Esophagus muscularis mucosa (tissue), 4 donors: Measurements from ENCODE around the gene FBLIM1. TPM values are rescaled to one million over a fixed set of nuclear protein-coding genes. Genes with fewer than 3 reads are reported as not detected.

ENCODE experiments used
- DNase-seq: peaks from one replicate; pipeline ENCODE4 v3.0.0-alpha.2; 2017; ENCODE audit errors: extremely low spot score
- H3K27ac ChIP-seq, 4 donors: fragments of 200-600 bp; sonication (generic); replicated peaks in 1 of 4; 1 replicate in 3 of 4; 2 replicates in 1 of 4; pipeline ENCODE4 v1.5.1; 2016 to 2019; ENCODE audit warnings: mild to moderate bottlenecking in 1 of 4
- H3K27me3 ChIP-seq, 4 donors: fragments of 200-600 bp; sonication (generic); one replicate each; pipeline versions ENCODE4 v1.5.1 to v1.6.0; 2016 to 2019
- H3K36me3 ChIP-seq, 4 donors: fragments of 200-600 bp; sonication (generic); one replicate each; pipeline ENCODE4 v1.5.1; 2016 to 2019
- H3K4me1 ChIP-seq, 4 donors: fragments of 200-600 bp; sonication (generic); one replicate each; pipeline ENCODE4 v1.5.1; 2016 to 2019
- H3K4me3 ChIP-seq, 4 donors: fragments of 200-600 bp; sonication (generic); 1 replicate in 2 of 4; 2 replicates in 2 of 4; pipeline ENCODE4 v1.5.1; 2016 to 2019; ENCODE audit warnings: mild to moderate bottlenecking in 4 of 4, moderate library complexity in 1 of 4
- H3K9me3 ChIP-seq, 4 donors: fragments of 200-600 bp; sonication (generic); 1 replicate in 3 of 4; 2 replicates in 1 of 4; pipeline ENCODE4 v1.5.1; 2016 to 2019
- CTCF ChIP-seq, 3 experiments: fragments of 200-600 bp in 2 of 3; fragments of 450-650 bp in 1 of 3; sonication (generic) in 2 of 3; IDR thresholded peaks; one replicate each; pipeline ENCODE4 v1.5.1; 2017 to 2019; ENCODE audit warnings: antibody characterized with exemption in 3 of 3, mild to moderate bottlenecking in 2 of 3, moderate library complexity in 1 of 3
- EP300 ChIP-seq: sonication (generic); formaldehyde crosslinking; IDR thresholded peaks from one replicate; pipeline ENCODE4 v1.6.1; 2017; ENCODE audit warnings: antibody characterized with exemption
- POLR2A ChIP-seq: fragments of 450-650 bp; IDR thresholded peaks from one replicate; pipeline ENCODE4 v1.6.1; 2017; ENCODE audit warnings: antibody characterized with exemption, moderate library complexity, mild to moderate bottlenecking, low read depth
- POLR2AphosphoS5 ChIP-seq, 2 donors: sonication (generic); formaldehyde crosslinking; IDR thresholded peaks; one replicate each; pipeline ENCODE4 v1.6.1; 2017; ENCODE audit warnings: antibody characterized with exemption in 2 of 2
- WGBS: methylation state at CpG from one replicate; pipeline ENCODE4 v1.1.5; 2018; 5-methylcytosine and 5-hydroxymethylcytosine counted together
- intact Hi-C: fragments of 100-400 bp; cut with DNase I; formaldehyde crosslinking; loops from one replicate; pipeline ENCODE4 v1.15.1; 2023
- total RNA-seq, 4 donors: library from RNA; depleted of rRNA; stranded (reverse); fragments of >200 nt; gene quantifications; one replicate each; pipeline versions ENCODE4 v1.1.0 to v1.2.1, GENCODE V29; 2016

The FBLIM1 gene
- total RNA-seq, 4 donors from 2014 or later: 44.9 to 115 (median 71.8) TPM

DNA sequence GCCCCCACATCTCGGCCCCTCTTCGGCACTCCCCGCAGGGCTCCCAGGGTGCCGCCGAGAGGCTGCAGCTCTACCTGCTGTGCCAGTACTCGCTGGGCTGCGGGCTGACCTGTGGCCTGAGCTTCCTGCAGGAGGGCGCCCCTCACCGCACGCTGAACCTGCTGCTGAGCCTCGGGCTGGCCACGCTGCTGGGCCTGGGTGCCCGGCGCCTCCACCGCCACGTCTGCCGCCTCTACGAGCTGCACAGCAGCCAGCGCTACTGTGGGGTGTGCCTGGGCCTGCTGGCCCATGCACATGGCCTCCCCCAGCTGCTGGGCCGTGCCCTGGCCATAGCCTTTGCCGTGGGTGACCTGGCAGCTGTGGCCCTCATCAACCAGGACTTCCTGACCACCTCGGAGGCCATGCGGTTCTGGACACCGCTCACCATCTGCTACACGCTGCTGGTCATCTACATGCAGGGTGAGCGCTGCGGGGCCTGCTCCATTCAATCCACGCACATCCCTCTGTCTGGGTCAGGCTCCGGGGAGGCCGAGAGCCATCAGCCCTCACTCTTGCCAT is 14.4 kb upstream of the FBLIM1 start:
- no peak overlapping the region for H3K27ac ChIP-seq
- WGBS: 90% methylated on average over 8 of the region's 30 CpGs
- TF ChIP-seq EP300 (no peak), CTCF (IDR thresholded peaks at IDR 0.05) (no peak), POLR2A (no peak), POLR2AphosphoS5 (IDR thresholded peaks at IDR 0.05) (no peak)
- peaks cover 0 to 7% (median 5%) of the 10 kb centered on the region in 4 donors for H3K4me1 ChIP-seq
- H3K27me3 ChIP-seq: no peaks in the 10 kb centered on the region
- H3K36me3 ChIP-seq: peaks cover 0 to 4% (median 0%) of the 10 kb centered on the region in 4 donors
- no peak overlapping the region for H3K4me3 ChIP-seq
- no peaks in the 10 kb centered on the region for H3K9me3 ChIP-seq
- DNase-seq: no peak
- intact Hi-C loops: loop anchor here (5.0 kb wide), 1 partner anchor 142 kb away; no protein-coding TSS in a partner anchor

- no peak overlapping the region for H3K27ac ChIP-seq
- no peaks in the 10 kb centered on the region for H3K36me3 ChIP-seq
- no peak overlapping the region for H3K4me3 ChIP-seq
- intact Hi-C loops: no loop called here
- H3K4me1 ChIP-seq: peaks cover 0 to 8% (median 1%) of the 10 kb centered on the region in 4 donors
- H3K27me3 ChIP-seq: no peaks in the 10 kb centered on the region
- H3K9me3 ChIP-seq: no peaks in the 10 kb centered on the region
- no peak for DNase-seq
- no peak for TF ChIP-seq POLR2A
- no peak for TF ChIP-seq POLR2AphosphoS5 (IDR thresholded peaks at IDR 0.05)
- no peak for TF ChIP-seq EP300
- TF ChIP-seq CTCF (IDR thresholded peaks at IDR 0.05): no peak
- 86% methylated on average over 2 of the region's 8 CpGs for WGBS
Observed at GRCh38 chr1:15747378-15747777, 11.2 kb upstream of the FBLIM1 start.

DNA sequence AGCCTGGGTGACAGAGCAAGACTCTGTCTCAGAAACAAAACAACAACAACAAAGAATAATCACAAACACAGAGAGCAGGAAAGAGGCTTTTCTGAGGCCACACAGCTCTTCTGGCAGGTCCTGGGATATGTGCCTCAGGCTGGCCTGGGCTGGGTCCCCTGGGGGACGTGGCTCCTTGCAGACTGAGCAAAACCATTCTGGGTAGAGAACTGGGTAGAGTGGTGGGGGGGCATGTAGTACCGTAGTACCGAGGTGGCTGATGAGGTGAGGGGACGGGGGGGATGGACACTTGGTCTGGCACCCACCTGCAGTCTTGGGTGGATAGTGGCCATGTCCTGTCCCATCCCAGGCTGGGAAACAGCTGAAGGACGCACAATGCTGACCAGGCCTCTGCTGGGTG is 10.3 kb upstream of the FBLIM1 start:
- no peak for TF ChIP-seq POLR2AphosphoS5 (IDR thresholded peaks at IDR 0.05)
- no peak for TF ChIP-seq CTCF (IDR thresholded peaks at IDR 0.05)
- TF ChIP-seq EP300: no peak
- no peak for TF ChIP-seq POLR2A
- DNase-seq: no peak
- no peaks in the 10 kb centered on the region for H3K9me3 ChIP-seq
- H3K27ac ChIP-seq: no peak overlapping the region
- H3K36me3 ChIP-seq: no peaks in the 10 kb centered on the region
- 87% methylated on average over 4 of the region's 5 CpGs for WGBS
- H3K4me1 ChIP-seq: peaks cover 0 to 8% (median 1%) of the 10 kb centered on the region in 4 donors
- no peak overlapping the region for H3K4me3 ChIP-seq
- intact Hi-C loops: no loop called here
- no peaks in the 10 kb centered on the region for H3K27me3 ChIP-seq

DNA sequence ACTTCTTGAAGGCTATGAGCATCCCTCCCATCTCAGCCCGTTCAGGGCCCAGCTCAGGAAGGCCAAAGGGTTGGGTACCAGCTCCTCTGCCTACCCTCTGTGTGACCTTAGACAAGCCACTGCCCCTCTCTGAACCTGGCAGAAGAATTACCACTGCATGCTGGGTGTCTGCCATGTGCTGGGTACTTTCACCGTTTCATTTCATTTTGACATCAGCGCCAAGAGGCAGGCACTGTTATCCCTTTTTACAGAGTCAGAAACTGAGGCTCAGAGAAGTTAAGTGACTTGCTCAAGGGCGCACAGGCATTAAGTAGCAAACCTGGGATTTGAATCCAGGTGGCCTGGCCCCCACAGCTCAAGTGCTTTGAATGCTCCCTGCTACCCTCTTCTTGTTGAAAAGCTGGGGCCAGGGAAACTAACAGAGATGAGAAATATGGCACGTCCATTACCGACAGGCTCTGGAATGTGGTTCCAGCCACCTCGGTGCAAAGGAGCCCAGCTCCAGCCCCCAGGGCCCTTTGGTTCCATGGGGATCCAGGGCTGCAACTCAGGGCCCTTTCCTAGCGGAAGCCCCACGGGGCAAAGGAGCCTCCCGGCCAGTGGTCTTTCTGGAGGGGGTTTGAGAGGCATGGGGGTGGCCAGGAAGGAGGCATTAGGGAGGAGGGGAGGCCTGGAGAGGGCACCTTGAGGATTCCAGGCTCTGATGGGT is 9.8 kb upstream of the FBLIM1 start:
- Histone ChIP-seq H3K4me1 (peaks cover 0 to 8% (median 1%) of the 10 kb centered on the region in 4 donors), H3K36me3 (no peaks in the 10 kb centered on the region), H3K4me3 (no peak overlapping the region), H3K27me3 (no peaks in the 10 kb centered on the region), H3K9me3 (no peaks in the 10 kb centered on the region), H3K27ac (no peak overlapping the region)
- no peak for DNase-seq
- WGBS: 88% methylated on average over 10 of the region's 10 CpGs
- TF ChIP-seq POLR2A (no peak), EP300 (no peak), POLR2AphosphoS5 (IDR thresholded peaks at IDR 0.05) (no peak), CTCF (IDR thresholded peaks at IDR 0.05) (no peak)
- intact Hi-C loops: no loop called here
